OCI-LY7 (cell line): Measurements from ENCODE around the gene MYO9B. TPM values are rescaled to one million over a fixed set of nuclear protein-coding genes. Genes with fewer than 3 reads are reported as not detected.
A peak's percentile ranks its signal among the peaks of the same experiment; 100 is the strongest.

Source experiments
- BruUV-seq: library from RNA; stranded (reverse); fragments of 400-500 nt; replicated peaks from 2 replicates; lab custom pipeline; 2021; lab: Mats Ljungman, UMichigan
- CTCF ChIA-PET: fragments of 300-600 bp; sonication (Branson Sonifier 250); formaldehyde crosslinking; loops from one replicate; lab custom pipeline; 2022; ENCODE audit warnings: antibody characterized with exemption; ENCODE audit not compliant: unreplicated experiment; lab: Charles Lee
- POLR2A ChIA-PET: fragments of 300-600 bp; sonication (Branson Sonifier 250); formaldehyde crosslinking; loops from one replicate; lab custom pipeline; 2022; ENCODE audit warnings: antibody characterized with exemption; lab: Charles Lee
- DNase-seq: peaks from one replicate; pipeline ENCODE4 v3.0.0-alpha.2; 2015; ENCODE audit warnings: low spot score
- H2AFZ ChIP-seq: fragments of 200-600 bp; sonication (generic), shearing (Covaris generic); 2 replicates; pipeline ENCODE4 v1.6.1; 2014; ENCODE audit warnings: mild to moderate bottlenecking, antibody characterized with exemption, low read length, moderate library complexity
- H3K27ac ChIP-seq: fragments of 200-600 bp; sonication (generic); 2 replicates; pipeline ENCODE4 v1.5.1; 2014; ENCODE audit warnings: mixed run types, low read depth, mild to moderate bottlenecking, moderate library complexity, low read length, inconsistent platforms; ENCODE audit not compliant: poor library complexity, severe bottlenecking
- H3K36me3 ChIP-seq: fragments of 200-600 bp; sonication (generic); 2 replicates; pipeline ENCODE4 v1.6.1; 2014; ENCODE audit warnings: mild to moderate bottlenecking, antibody characterized with exemption, low read length, moderate library complexity, mixed read lengths; ENCODE audit not compliant: insufficient read depth
- H3K4me1 ChIP-seq: fragments of 200-600 bp; sonication (generic); 2 replicates; pipeline ENCODE4 v1.5.1; 2014; ENCODE audit warnings: mild to moderate bottlenecking, low read length; ENCODE audit not compliant: insufficient read depth, poor library complexity, severe bottlenecking
- H3K4me2 ChIP-seq: fragments of 200-600 bp; sonication (generic); 2 replicates; pipeline ENCODE4 v1.6.1; 2014; ENCODE audit warnings: mild to moderate bottlenecking, low read length
- H3K4me3 ChIP-seq: fragments of 200-600 bp; sonication (generic); 2 replicates; pipeline ENCODE4 v1.5.1; 2014; ENCODE audit warnings: mild to moderate bottlenecking, low read depth, low read length; ENCODE audit not compliant: poor library complexity, severe bottlenecking
- H3K79me2 ChIP-seq: fragments of 200-600 bp; sonication (generic); 2 replicates; pipeline ENCODE4 v1.6.1; 2016; ENCODE audit warnings: low read depth, mild to moderate bottlenecking, low read length, moderate library complexity, mixed read lengths; ENCODE audit not compliant: insufficient read depth
- H3K9me2 ChIP-seq: fragments of 200-600 bp; sonication (generic); 2 replicates; pipeline ENCODE4 v1.6.1; 2016; ENCODE audit warnings: mild to moderate bottlenecking, low read length, mixed read lengths; ENCODE audit not compliant: insufficient read depth
- H3K9me3 ChIP-seq: fragments of 200-600 bp; sonication (generic); 2 replicates; pipeline ENCODE4 v1.6.1; 2014; ENCODE audit warnings: mild to moderate bottlenecking, mixed run types, low read length, mixed read lengths
- H4K20me1 ChIP-seq: fragments of 200-600 bp; sonication (generic); 2 replicates; pipeline ENCODE4 v1.6.1; 2014; ENCODE audit warnings: mild to moderate bottlenecking, antibody characterized with exemption, low read length, moderate library complexity, mixed read lengths; ENCODE audit not compliant: insufficient read depth
- EZH2phosphoT487 ChIP-seq: fragments of 200-600 bp; sonication (generic); IDR thresholded peaks from 2 replicates; pipeline ENCODE4 v1.6.1; 2018; ENCODE audit warnings: low read depth, borderline replicate concordance, mild to moderate bottlenecking, mixed run types, antibody characterized with exemption, low read length, moderate library complexity, mixed read lengths
- intact Hi-C: fragments of 100-400 bp; cut with micrococcal nuclease; formaldehyde crosslinking; loops from one replicate; pipeline ENCODE4 v1.10.0; 2022; ENCODE audit not compliant: unreplicated experiment
- total RNA-seq, 2 experiments: library from RNA; depleted of rRNA in 1 of 2; stranded (reverse); fragments of >200 nt in 1 of 2; shearing (Covaris generic) in 1 of 2; gene quantifications; 2 replicates each; pipeline ENCODE4 v1.2.3, GENCODE V29; 2014 to 2022
- TF ChIP-seq, protein P1 (sequence below): fragments of 200-600 bp; sonication (generic); conservative IDR thresholded peaks from 2 replicates; pipeline ENCODE4 v1.5.1; 2014; ENCODE audit warnings: mild to moderate bottlenecking, antibody characterized with exemption, low read length, moderate library complexity, mixed read lengths

Gene MYO9B
- total RNA-seq, 2 experiments from 2014 or later = 74.7 to 150 TPM

DNA sequence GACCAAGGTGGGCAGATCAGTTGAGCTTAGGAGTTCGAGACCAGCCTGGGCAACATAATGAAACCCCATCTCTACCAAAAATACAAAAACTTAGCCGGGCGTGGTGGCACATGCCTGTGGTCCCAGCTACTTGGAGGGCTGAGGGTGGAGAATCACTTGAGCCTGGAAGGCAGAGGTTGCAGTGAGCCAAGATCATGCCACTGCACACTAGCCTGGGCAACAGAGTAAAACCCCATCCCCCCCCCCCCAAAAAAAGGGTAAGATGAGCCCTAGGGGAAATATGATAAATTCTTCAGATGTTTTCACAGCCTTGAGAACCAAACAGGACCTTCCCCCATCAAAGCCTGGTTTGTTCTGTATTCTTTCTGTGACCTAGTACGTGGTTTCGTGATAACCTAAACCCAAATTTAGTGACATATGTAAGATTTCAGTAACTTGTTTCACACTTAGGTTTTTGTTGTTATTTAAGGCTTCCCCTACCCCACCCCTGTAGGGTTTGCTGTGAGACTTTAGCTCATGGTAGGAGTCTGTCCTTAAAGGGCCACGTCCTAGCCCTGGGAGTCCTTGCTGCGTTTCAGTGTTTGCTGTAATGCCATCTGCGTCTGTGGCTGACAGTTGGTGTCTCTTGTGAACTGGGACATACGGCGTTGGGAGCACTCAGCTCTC lies 49.6 kb downstream of the MYO9B start:
- TF ChIP-seq EZH2phosphoT487 = no peak
- TF ChIP-seq, protein P1, sequence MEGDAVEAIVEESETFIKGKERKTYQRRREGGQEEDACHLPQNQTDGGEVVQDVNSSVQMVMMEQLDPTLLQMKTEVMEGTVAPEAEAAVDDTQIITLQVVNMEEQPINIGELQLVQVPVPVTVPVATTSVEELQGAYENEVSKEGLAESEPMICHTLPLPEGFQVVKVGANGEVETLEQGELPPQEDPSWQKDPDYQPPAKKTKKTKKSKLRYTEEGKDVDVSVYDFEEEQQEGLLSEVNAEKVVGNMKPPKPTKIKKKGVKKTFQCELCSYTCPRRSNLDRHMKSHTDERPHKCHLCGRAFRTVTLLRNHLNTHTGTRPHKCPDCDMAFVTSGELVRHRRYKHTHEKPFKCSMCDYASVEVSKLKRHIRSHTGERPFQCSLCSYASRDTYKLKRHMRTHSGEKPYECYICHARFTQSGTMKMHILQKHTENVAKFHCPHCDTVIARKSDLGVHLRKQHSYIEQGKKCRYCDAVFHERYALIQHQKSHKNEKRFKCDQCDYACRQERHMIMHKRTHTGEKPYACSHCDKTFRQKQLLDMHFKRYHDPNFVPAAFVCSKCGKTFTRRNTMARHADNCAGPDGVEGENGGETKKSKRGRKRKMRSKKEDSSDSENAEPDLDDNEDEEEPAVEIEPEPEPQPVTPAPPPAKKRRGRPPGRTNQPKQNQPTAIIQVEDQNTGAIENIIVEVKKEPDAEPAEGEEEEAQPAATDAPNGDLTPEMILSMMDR = no peak
- H3K4me2 ChIP-seq = peak overlapping the region; percentile 65
- intact Hi-C loops = loop anchor here (1.0 kb wide), 1 partner anchor 45 kb away; no protein-coding TSS in a partner anchor
- BruUV-seq = no TSS peak
- DNase-seq = peak; percentile 65
- H3K9me2 ChIP-seq = no peaks in the 10 kb centered on the region
- H3K79me2 ChIP-seq = peaks cover 6% of the 10 kb centered on the region; the same call in 1 of the 2 replicates
- peaks cover 48% of the 10 kb centered on the region for H3K36me3 ChIP-seq
- CTCF ChIA-PET = interaction anchor here (1.2 kb wide), 1 partner anchor 48 kb away, joined by 3 read pairs; no protein-coding TSS in a partner anchor
- H3K4me1 ChIP-seq = peaks cover 47% of the 10 kb centered on the region
- peak overlapping the region; percentile 56; the same call in 1 of the 2 replicates for H2AFZ ChIP-seq
- no peaks in the 10 kb centered on the region for H4K20me1 ChIP-seq
- H3K9me3 ChIP-seq = no peaks in the 10 kb centered on the region
- peak overlapping the region; percentile 90 for H3K27ac ChIP-seq
- H3K4me3 ChIP-seq = peak overlapping the region; percentile 56
- POLR2A ChIA-PET = interaction anchor here (0.5 to 1.7 kb wide), 13 partner anchors 9 to 1067 kb away, joined by 3 to 6 read pairs (median 4); no protein-coding TSS in a partner anchor

GRCh38 chr19:17125728-17126677 lies 50.4 kb downstream of the MYO9B start:
- peak; percentile 67 for DNase-seq
- Histone ChIP-seq H3K36me3 (peaks cover 43% of the 10 kb centered on the region), H3K27ac (peak overlapping the region; percentile 90), H3K9me2 (no peaks in the 10 kb centered on the region), H3K4me3 (peak overlapping the region; percentile 56), H2AFZ (peak overlapping the region; percentile 56; the same call in 1 of the 2 replicates), H3K9me3 (no peaks in the 10 kb centered on the region), H3K79me2 (peaks cover 6% of the 10 kb centered on the region; the same call in 1 of the 2 replicates), H3K4me1 (peaks cover 52% of the 10 kb centered on the region), H3K4me2 (peak overlapping the region; percentile 65), H4K20me1 (no peaks in the 10 kb centered on the region)
- ChIA-PET CTCF (interaction anchor here (1.2 kb wide), 1 partner anchor 49 kb away, joined by 3 read pairs; no protein-coding TSS in a partner anchor), POLR2A (interaction anchor here (0.5 to 1.7 kb wide), 10 partner anchors 16 to 1067 kb away, joined by 3 to 6 read pairs (median 4); partner anchors contain the start of genes HAUS8 and OCEL1)
- BruUV-seq = no TSS peak
- intact Hi-C loops = loop anchor here (1.0 kb wide), 1 partner anchor 46 kb away; no protein-coding TSS in a partner anchor
- no peak for TF ChIP-seq EZH2phosphoT487
- TF ChIP-seq, protein P1 = no peak
